ENCODE results near the gene TMEM88.
A peak's percentile ranks its signal among the peaks of the same experiment; 100 is the strongest.

Gene TMEM88

DNA sequence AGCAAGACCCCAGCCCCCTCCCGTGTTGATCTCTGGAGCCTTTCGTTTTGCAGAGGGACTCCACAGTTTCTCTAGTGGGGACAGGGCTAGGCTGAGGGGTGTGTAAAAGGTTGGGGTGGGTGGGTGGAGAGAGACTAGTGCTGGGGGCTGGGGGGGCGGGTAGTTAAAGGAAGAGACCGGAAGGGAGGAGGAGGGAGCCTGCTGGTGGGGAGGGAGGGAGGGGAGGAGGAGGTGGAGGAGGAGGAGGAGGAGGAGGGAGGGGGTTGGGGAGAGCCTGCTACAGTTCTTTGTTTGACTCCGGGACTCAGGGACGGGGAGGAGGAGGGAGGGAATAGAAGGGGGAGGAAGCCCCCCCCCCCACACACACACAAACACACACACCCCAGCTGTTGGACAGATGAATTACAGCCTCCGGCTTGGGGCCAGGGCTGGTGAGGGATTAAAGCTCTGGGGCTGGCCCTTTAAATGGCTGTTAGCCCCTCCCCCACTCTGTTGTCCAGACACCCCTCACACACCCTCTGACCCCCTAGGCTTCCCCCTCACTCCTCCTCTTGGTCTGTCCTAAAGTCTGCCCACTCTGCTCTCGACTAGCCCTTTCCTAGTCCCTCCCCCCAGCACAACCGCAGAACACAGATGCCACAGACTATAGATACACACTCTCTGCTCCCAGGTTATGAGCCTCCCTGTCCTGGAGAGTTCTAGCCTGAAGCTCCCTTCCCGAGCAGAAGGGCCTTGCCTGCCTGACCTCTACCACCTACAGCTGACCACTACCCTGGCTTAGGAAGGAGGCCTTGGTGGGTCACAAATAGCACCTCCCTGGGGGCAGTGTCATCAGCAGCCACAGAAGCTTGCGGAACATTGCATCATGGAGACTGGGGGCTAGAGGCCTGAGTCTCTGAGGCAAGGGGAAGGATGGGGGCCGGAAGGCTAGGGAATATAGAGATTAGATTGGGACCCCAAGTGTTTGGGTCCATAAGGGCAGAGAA lies 16.5 kb upstream of the TMEM88 start:
- TF ChIP-seq, protein P1, sequence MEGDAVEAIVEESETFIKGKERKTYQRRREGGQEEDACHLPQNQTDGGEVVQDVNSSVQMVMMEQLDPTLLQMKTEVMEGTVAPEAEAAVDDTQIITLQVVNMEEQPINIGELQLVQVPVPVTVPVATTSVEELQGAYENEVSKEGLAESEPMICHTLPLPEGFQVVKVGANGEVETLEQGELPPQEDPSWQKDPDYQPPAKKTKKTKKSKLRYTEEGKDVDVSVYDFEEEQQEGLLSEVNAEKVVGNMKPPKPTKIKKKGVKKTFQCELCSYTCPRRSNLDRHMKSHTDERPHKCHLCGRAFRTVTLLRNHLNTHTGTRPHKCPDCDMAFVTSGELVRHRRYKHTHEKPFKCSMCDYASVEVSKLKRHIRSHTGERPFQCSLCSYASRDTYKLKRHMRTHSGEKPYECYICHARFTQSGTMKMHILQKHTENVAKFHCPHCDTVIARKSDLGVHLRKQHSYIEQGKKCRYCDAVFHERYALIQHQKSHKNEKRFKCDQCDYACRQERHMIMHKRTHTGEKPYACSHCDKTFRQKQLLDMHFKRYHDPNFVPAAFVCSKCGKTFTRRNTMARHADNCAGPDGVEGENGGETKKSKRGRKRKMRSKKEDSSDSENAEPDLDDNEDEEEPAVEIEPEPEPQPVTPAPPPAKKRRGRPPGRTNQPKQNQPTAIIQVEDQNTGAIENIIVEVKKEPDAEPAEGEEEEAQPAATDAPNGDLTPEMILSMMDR (conservative IDR thresholded peaks at IDR 0.05), result no peak
- peak overlapping the region; percentile 94 for H3K27ac ChIP-seq

DNA sequence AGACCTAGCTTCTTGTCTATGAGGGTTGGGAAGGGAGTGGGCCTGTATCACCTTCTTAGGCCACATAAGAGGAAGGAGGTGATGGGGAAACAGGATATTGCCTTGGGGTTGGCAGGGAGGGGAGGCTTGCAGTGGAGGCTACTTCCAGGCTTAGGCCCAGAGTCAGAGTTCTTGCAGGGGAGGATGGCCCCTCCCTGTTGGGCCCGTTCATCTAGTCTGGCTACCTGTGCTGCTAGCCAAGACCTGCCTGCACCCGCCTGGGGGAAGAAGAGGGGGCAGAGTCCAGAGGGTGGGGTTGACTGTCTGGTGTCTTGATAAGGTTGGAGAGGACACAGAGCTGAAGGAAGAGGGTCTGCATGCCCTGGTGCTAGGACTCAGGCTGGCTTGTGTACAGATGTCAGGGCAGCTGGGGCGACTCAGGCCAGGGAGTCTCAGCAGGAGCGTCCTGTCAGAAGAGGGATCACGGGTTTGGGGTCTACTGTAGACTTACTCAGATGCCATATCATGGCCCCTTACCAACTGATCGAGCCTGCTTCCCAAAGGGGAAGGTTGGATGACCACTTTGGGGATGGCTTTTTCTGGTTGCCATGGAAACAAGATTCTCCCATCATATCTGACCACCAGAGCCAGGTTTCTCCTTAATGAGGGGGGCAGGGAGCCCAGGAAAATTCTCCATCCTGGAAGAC lies 15.5 kb upstream of the TMEM88 start:
- H3K27ac ChIP-seq, result peak overlapping the region; percentile 48
- TF ChIP-seq, protein P1 (conservative IDR thresholded peaks at IDR 0.05), result no peak

GRCh38 chr17:7839876-7840261 lies 15.0 kb upstream of the TMEM88 start:
- TF ChIP-seq, protein P1 (conservative IDR thresholded peaks at IDR 0.05), result no peak
- H3K27ac ChIP-seq, result peak overlapping the region; percentile 82; the same call in 1 of the 2 replicates

GRCh38 chr17:7840441-7840840 lies 14.4 kb upstream of the TMEM88 start:
- peak overlapping the region; percentile 82 for H3K27ac ChIP-seq
- TF ChIP-seq, protein P1 (conservative IDR thresholded peaks at IDR 0.05), result no peak

DNA sequence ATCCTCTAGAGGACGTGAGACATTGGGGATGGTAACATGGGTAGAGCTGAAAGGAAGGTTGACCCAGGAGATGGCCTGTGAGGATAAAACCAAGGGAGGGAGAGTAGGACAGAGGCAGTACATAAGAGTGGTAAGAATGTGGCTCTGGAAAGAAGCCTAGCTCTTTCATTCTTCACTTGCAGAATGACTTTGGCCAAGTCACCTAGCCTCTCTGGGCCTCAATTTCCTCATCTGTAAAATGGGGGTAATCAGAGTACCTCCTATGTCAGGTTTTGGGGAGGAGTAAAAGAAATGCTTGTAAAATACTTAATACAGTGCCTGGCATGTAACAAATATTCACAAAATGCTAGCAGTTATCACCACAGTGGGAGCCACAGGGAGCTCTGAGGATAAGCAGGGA lies 14.0 kb upstream of the TMEM88 start:
- peak overlapping the region; percentile 82 for H3K27ac ChIP-seq
- TF ChIP-seq, protein P1 (conservative IDR thresholded peaks at IDR 0.05), result no peak

DNA sequence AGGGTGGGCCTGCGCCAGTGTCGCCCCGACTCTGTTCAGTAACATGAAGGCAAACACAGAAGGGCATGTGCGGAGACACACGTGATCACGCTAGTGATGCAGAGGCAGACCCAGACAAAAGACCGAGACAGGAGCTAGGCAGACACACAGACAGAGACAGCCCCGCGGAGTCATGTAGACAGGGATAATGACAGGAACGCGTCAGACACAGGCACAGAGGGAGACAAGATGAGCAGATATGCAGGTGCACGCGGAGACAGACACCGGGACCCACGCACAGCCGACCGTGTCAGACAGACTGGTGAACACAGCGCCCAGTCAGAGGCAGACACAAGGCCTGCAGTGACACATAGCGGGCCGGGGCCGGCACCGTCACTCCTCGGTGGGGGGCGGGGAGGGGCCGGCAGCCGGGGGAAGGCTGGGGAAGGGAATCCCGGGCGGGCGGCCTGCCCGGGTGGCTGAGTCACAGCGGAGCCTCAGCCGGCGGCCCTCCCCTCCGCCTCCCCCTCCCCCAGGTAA lies 13.4 kb upstream of the TMEM88 start:
- peak overlapping the region; percentile 82 for H3K27ac ChIP-seq
- TF ChIP-seq, protein P1 (conservative IDR thresholded peaks at IDR 0.05), result peak; percentile 19; the same call in 1 of the 2 replicates

DNA sequence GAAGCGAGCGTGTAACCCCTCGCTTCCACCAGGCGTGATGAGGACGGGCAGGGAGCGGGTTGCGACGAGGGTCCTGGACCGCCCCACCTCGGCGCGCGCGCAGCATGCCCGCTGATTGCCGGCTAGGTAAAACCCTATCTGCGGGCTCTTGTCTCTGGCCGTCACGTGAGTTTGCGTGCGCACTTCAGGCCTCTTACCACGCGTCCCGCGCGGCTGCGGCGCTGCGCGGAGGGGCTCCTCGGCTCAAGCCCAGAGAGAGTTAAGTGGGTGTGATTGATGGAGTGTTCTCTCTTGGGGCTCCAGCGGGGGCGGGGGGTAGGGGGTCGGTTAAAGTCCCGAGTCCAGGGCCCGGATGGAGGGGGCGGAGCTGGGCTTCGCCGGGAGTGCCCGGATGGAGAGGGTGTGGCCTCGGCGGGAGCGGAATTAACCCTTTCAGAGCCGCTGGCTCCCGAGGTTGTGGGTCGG lies 12.9 kb upstream of the TMEM88 start:
- TF ChIP-seq, protein P1 (conservative IDR thresholded peaks at IDR 0.05), result no peak
- peak overlapping the region; percentile 82 for H3K27ac ChIP-seq

All from VCaP (cell line).